SK-N-SH (cell line): ENCODE results near the gene SLC8A1. TPM values are rescaled to one million over a fixed set of nuclear protein-coding genes. Genes with fewer than 3 reads are reported as not detected.

Experiments
- CTCF ChIA-PET: fragments of 300-600, 350-600 bp; formaldehyde crosslinking; extraction: SDS; loops from one replicate; lab custom pipeline; 2021; lab: Yijun Ruan, JAX
- POLR2A ChIA-PET: fragments of 350-600 bp; sonication (Branson Sonifier 250); formaldehyde crosslinking; extraction: SDS; loops from one replicate; lab custom pipeline; 2020; ENCODE audit warnings: antibody characterized with exemption, inconsistent platforms; lab: Yijun Ruan, JAX
- DNase-seq: peaks from one replicate; pipeline ENCODE4 v3.0.0; 2012
- H2AFZ ChIP-seq: fragments of 200-600 bp; sonication (generic); 2 replicates; pipeline ENCODE4 v1.8.1; 2016; ENCODE audit warnings: antibody characterized with exemption, mild to moderate bottlenecking, low read depth
- H3F3A ChIP-seq: fragments of 200-600 bp; sonication (generic); replicated peaks from 2 replicates; pipeline ENCODE3; 2016; ENCODE audit warnings: antibody characterized with exemption, mild to moderate bottlenecking; ENCODE audit not compliant: insufficient read depth
- H3K27ac ChIP-seq, 2 experiments: fragments of 200-500 bp in 1 of 2; fragments of 200-600 bp in 1 of 2; sonication (Bioruptor generic) in 1 of 2; sonication (generic), shearing (Covaris generic) in 1 of 2; 2 replicates each; pipeline versions ENCODE4 v1.5.1 to v1.6.1; 2014 to 2016; ENCODE audit warnings: low read depth in 2 of 2, inconsistent platforms in 1 of 2, low read length in 1 of 2, mild to moderate bottlenecking in 1 of 2, mixed read lengths in 1 of 2
- H3K27me3 ChIP-seq: fragments of 200-600 bp; sonication (generic), shearing (Covaris generic); 2 replicates; pipeline ENCODE4 v1.6.1; 2016; ENCODE audit warnings: mixed run types; ENCODE audit not compliant: insufficient read depth
- H3K36me3 ChIP-seq, 2 experiments: fragments of 200-500 bp in 1 of 2; fragments of 200-600 bp in 1 of 2; sonication (Bioruptor generic) in 1 of 2; sonication (generic) in 1 of 2; replicated peaks in 1 of 2; 2 replicates each; pipeline versions ENCODE3 to v1.5.1; 2014 to 2016; ENCODE audit warnings: low read length in 1 of 2, mild to moderate bottlenecking in 1 of 2; ENCODE audit not compliant: insufficient read depth in 2 of 2, control insufficient read depth in 1 of 2
- H3K4me1 ChIP-seq, 2 experiments: fragments of 200-500 bp in 1 of 2; fragments of 200-600 bp in 1 of 2; sonication (Bioruptor generic) in 1 of 2; sonication (generic), shearing (Covaris generic) in 1 of 2; 2 replicates each; pipeline versions ENCODE4 v1.5.1 to v1.6.1; 2014 to 2016; ENCODE audit warnings: low read depth in 1 of 2, low read length in 1 of 2, mixed run types in 1 of 2; ENCODE audit not compliant: insufficient read depth in 2 of 2, control insufficient read depth in 1 of 2
- H3K4me2 ChIP-seq: fragments of 200-600 bp; sonication (generic), shearing (Covaris generic); 2 replicates; pipeline ENCODE4 v1.6.1; 2017; ENCODE audit warnings: mixed run types
- H3K4me3 ChIP-seq, 2 experiments: fragments of 200-500 bp in 1 of 2; fragments of 200-600 bp in 1 of 2; sonication (Bioruptor generic) in 1 of 2; sonication (generic), shearing (Covaris generic) in 1 of 2; 2 replicates each; pipeline versions ENCODE4 v1.5.1 to v1.8.1; 2014 to 2016; ENCODE audit warnings: low read depth in 2 of 2, inconsistent platforms in 1 of 2, low read length in 1 of 2, mild to moderate bottlenecking in 1 of 2, mixed read lengths in 1 of 2, moderate library complexity in 1 of 2
- H3K79me2 ChIP-seq: fragments of 200-600 bp; sonication (generic); 2 replicates; pipeline ENCODE4 v1.8.1; 2017; ENCODE audit warnings: mild to moderate bottlenecking; ENCODE audit not compliant: insufficient read depth
- H3K9ac ChIP-seq: fragments of 200-600 bp; sonication (generic); 2 replicates; pipeline ENCODE4 v1.6.1; 2017; ENCODE audit warnings: mixed run types
- H3K9me2 ChIP-seq: fragments of 200-600 bp; sonication (generic); 2 replicates; pipeline ENCODE4 v1.6.1; 2017; ENCODE audit warnings: mixed run types
- H3K9me3 ChIP-seq: fragments of 200-600 bp; sonication (generic); 2 replicates; pipeline ENCODE4 v1.6.1; 2017; ENCODE audit warnings: mixed run types, mild to moderate bottlenecking, moderate library complexity
- H4K20me1 ChIP-seq: fragments of 200-600 bp; sonication (generic); 2 replicates; pipeline ENCODE4 v1.6.1; 2017; ENCODE audit warnings: mild to moderate bottlenecking, mixed run types; ENCODE audit not compliant: insufficient read depth
- EZH2phosphoT487 ChIP-seq: fragments of 200-600 bp; sonication (generic); IDR thresholded peaks from 2 replicates; pipeline ENCODE4 v1.6.1; 2017; ENCODE audit warnings: low read depth, mixed run types, mild to moderate bottlenecking, antibody characterized with exemption, moderate library complexity, borderline replicate concordance
- FOXJ3 ChIP-seq: sonication (generic); formaldehyde crosslinking; IDR thresholded peaks from 2 replicates; pipeline ENCODE4 v1.5.1; 2020; ENCODE audit warnings: mild to moderate bottlenecking, missing genetic modification reagents
- FOXM1 ChIP-seq: IDR thresholded peaks from 2 replicates; pipeline ENCODE4 v1.4.0; 2012; ENCODE audit warnings: low read depth, mild to moderate bottlenecking
- GABPA ChIP-seq: IDR thresholded peaks from 2 replicates; pipeline ENCODE4 v1.4.0; 2012; ENCODE audit warnings: low read depth, mild to moderate bottlenecking
- JUND ChIP-seq: IDR thresholded peaks from 2 replicates; pipeline ENCODE4 v1.4.0; 2012
- NFIC ChIP-seq: IDR thresholded peaks from 2 replicates; pipeline ENCODE4 v1.4.0; 2012; ENCODE audit warnings: borderline replicate concordance
- POLR2AphosphoS5 ChIP-seq: IDR thresholded peaks from 2 replicates; pipeline ENCODE4 v1.6.1; 2012; ENCODE audit warnings: low read depth, low read length
- RCOR1 ChIP-seq: fragments of 150-350 bp; IDR thresholded peaks from 2 replicates; pipeline ENCODE4 v1.6.1; 2017; ENCODE audit warnings: antibody characterized with exemption, low read length
- RFX5 ChIP-seq: IDR thresholded peaks from 2 replicates; pipeline ENCODE4 v1.6.1; 2012; ENCODE audit warnings: mild to moderate bottlenecking, improper control_type of control experiment, low read length
- RXRA ChIP-seq: IDR thresholded peaks from 2 replicates; pipeline ENCODE4 v1.4.0; 2012; ENCODE audit warnings: low read depth, mild to moderate bottlenecking, borderline replicate concordance
- SMC3 ChIP-seq: IDR thresholded peaks from 2 replicates; pipeline ENCODE4 v1.6.1; 2012; ENCODE audit warnings: low read depth, low read length, improper control_type of control experiment
- TAF1 ChIP-seq: IDR thresholded peaks from 2 replicates; pipeline ENCODE4 v1.6.1; 2012; ENCODE audit warnings: low read depth, mild to moderate bottlenecking, low read length, moderate library complexity, borderline replicate concordance
- TCF12 ChIP-seq: IDR thresholded peaks from 2 replicates; pipeline ENCODE4 v1.4.0; 2012
- YY1 ChIP-seq: IDR thresholded peaks from 2 replicates; pipeline ENCODE4 v1.4.0; 2012; ENCODE audit warnings: low read depth, mild to moderate bottlenecking
- WGBS: methylation state at CpG from one replicate; pipeline ENCODE4 v1.1.6; 2017; ENCODE audit warnings: low lambda C conversion rate; 5-methylcytosine and 5-hydroxymethylcytosine counted together
- polyA plus RNA-seq, 3 experiments: library from polyadenylated mRNA; depleted of rRNA; stranded (reverse); fragments of >200 nt; gene quantifications; 2 replicates each; pipeline ENCODE4 v1.2.3, GENCODE V29; 2012
- TF ChIP-seq, protein P1 (sequence below): IDR thresholded peaks from 2 replicates; pipeline ENCODE4 v1.4.0; 2012; ENCODE audit warnings: low read depth
- TF ChIP-seq, protein P2 (sequence below): fragments of 200-600 bp; sonication (generic); IDR thresholded peaks from 2 replicates; pipeline ENCODE4 v1.6.1; 2017; ENCODE audit warnings: antibody characterized with exemption, mild to moderate bottlenecking, moderate library complexity

SLC8A1 gene
- polyA plus RNA-seq, 1 of the 3 experiments (the other 2 are of a cell fraction), result 3.2 TPM

DNA sequence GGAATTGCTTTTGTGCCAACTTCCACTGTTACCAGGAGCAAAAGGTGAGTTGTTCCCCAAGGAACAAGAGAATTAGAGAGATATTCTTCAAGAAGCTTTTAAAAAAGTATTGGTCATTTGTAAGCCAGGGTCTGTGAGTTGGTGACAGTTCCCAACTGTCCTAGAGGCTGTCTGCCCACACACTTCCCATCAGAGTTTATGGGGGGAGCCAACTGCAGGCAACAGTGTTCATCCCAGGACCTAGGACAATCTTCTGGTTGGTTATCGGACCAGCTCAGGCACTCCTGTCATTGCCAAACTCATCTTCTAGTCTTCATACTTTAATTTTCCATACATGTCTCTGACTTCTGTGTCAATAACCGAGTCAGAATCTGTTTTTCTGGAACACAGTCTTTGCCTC, 47.5 kb upstream of the SLC8A1 start (continued):
- TF ChIP-seq FOXM1, result no peak
- no peak for TF ChIP-seq EZH2phosphoT487
- TF ChIP-seq YY1, result no peak
- TF ChIP-seq, protein P1, sequence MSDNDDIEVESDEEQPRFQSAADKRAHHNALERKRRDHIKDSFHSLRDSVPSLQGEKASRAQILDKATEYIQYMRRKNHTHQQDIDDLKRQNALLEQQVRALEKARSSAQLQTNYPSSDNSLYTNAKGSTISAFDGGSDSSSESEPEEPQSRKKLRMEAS, result no peak

DNA sequence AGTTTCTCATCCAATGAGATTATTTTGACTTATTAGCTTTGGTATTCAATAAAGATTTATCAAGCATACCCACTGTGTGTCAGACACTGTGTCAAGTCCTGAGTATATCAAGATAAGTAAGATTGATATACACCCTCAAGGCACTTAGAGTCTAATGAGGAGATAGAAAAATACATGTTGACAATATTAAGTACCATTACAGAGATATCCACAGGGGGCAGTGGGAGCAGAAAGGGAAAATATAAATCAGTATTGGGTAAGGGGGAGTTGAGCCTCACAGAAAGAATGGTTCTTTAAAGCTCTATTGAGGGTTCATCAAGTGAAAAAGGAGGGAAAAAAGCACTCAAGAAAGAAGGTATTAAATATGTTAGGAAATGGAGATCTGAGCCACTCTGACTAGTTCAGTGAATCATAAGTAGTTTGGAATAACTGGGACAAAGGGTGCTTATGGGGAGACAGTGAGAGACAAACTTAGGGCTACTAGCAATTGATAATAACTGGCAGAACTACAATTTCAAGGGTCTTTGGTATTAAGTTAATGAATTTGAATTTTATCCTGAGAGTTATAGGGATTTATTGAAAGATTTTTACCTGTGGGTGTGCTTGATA, 45.5 kb upstream of the SLC8A1 start:
- TF ChIP-seq, protein P1, result no peak
- TF ChIP-seq, protein P2, sequence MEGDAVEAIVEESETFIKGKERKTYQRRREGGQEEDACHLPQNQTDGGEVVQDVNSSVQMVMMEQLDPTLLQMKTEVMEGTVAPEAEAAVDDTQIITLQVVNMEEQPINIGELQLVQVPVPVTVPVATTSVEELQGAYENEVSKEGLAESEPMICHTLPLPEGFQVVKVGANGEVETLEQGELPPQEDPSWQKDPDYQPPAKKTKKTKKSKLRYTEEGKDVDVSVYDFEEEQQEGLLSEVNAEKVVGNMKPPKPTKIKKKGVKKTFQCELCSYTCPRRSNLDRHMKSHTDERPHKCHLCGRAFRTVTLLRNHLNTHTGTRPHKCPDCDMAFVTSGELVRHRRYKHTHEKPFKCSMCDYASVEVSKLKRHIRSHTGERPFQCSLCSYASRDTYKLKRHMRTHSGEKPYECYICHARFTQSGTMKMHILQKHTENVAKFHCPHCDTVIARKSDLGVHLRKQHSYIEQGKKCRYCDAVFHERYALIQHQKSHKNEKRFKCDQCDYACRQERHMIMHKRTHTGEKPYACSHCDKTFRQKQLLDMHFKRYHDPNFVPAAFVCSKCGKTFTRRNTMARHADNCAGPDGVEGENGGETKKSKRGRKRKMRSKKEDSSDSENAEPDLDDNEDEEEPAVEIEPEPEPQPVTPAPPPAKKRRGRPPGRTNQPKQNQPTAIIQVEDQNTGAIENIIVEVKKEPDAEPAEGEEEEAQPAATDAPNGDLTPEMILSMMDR, result peak; percentile 28; the same call in 1 of the 2 replicates
- H3K4me2 ChIP-seq, result no peak overlapping the region
- no peaks in the 10 kb centered on the region for H3K9me2 ChIP-seq
- H4K20me1 ChIP-seq, result no peaks in the 10 kb centered on the region
- POLR2A ChIA-PET, result no interaction called here
- CTCF ChIA-PET, result interaction anchor here (2.9 kb wide), 1 partner anchor 9 kb away, joined by 16 read pairs; no protein-coding TSS in a partner anchor
- no peak overlapping the region for H3K9ac ChIP-seq
- H3K4me3 ChIP-seq, result no peak overlapping the region
- H3K9me3 ChIP-seq, result no peaks in the 10 kb centered on the region
- no peaks in the 10 kb centered on the region for H3K79me2 ChIP-seq
- DNase-seq, result no peak
- no peaks in the 10 kb centered on the region for H3K4me1 ChIP-seq
- no peaks in the 10 kb centered on the region for H3K27me3 ChIP-seq
- no peaks in the 10 kb centered on the region for H3K36me3 ChIP-seq
- no peak overlapping the region for H2AFZ ChIP-seq
- H3K27ac ChIP-seq, result no peak overlapping the region
- H3F3A ChIP-seq, result no peaks in the 10 kb centered on the region

DNA sequence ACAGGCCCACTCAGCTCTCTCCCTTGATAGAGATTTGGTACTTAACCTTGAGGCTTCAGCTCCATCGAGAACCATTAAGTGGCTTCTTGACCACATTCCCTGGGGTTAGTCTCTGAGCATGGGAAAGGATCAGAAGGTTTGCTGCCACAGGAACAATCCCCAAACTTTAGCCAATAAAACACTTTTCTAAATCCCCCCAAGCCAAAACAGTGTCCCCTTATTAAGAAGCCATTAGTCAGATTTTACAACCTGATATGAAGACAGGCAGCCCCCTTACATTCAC, 37.7 kb upstream of the SLC8A1 start:
- ChIA-PET CTCF (interaction anchor here (0.6 to 1.4 kb wide), 4 partner anchors 17 to 1210 kb away, joined by 3 to 5 read pairs (median 3); no protein-coding TSS in a partner anchor), POLR2A (no interaction called here)
- DNase-seq, result no peak
- Histone ChIP-seq H3K4me1 (peaks cover 0 to 3% of the 10 kb centered on the region in 2 experiments; a peak in 1 of 4 replicates), H2AFZ (peak overlapping the region; percentile 41; the same call in 1 of the 2 replicates), H3K4me2 (peak overlapping the region; percentile 3; the same call in 1 of the 2 replicates), H4K20me1 (no peaks in the 10 kb centered on the region), H3K36me3 (no peaks in the 10 kb centered on the region), H3K27me3 (no peaks in the 10 kb centered on the region), H3K27ac (no peak overlapping the region), H3K9me2 (no peaks in the 10 kb centered on the region), H3K9me3 (no peaks in the 10 kb centered on the region), H3K9ac (no peak overlapping the region), H3F3A (no peaks in the 10 kb centered on the region), H3K79me2 (no peaks in the 10 kb centered on the region), H3K4me3 (no peak overlapping the region)
- no peak for TF ChIP-seq GABPA
- TF ChIP-seq, protein P2, result no peak
- TF ChIP-seq JUND, result no peak
- TF ChIP-seq EZH2phosphoT487, result no peak
- no peak for TF ChIP-seq FOXJ3 (CRISPR knock-in tag)
- TF ChIP-seq RFX5, result no peak
- TF ChIP-seq SMC3, result no peak
- no peak for TF ChIP-seq POLR2AphosphoS5
- TF ChIP-seq TAF1, result no peak
- TF ChIP-seq RXRA, result no peak
- TF ChIP-seq TCF12, result no peak
- TF ChIP-seq RCOR1, result no peak
- TF ChIP-seq NFIC, result no peak
- WGBS, result 69% methylated on average over 1 of the region's 1 CpG
